HepG2 (cell line): Measurements from ENCODE around the gene ELF2. TPM values are rescaled to one million over a fixed set of nuclear protein-coding genes. Genes with fewer than 3 reads are reported as not detected.
A peak's percentile ranks its signal among the peaks of the same experiment; 100 is the strongest.

Source experiments
- CC2D1A ChIP-seq: sonication (generic); formaldehyde crosslinking; IDR thresholded peaks from 2 replicates; pipeline ENCODE4 v1.8.1; 2023; ENCODE audit warnings: mild to moderate bottlenecking, missing genetic modification reagents
- EP300 ChIP-seq, 3 experiments: sonication (generic) in 1 of 3; formaldehyde crosslinking in 1 of 3; IDR thresholded peaks; 2 replicates each; pipeline versions ENCODE4 v1.5.1 to v1.6.1; 2011 to 2020; ENCODE audit warnings: low read depth in 2 of 3, low read length in 2 of 3, borderline replicate concordance in 1 of 3, improper control_type of control experiment in 1 of 3, mild to moderate bottlenecking in 1 of 3, missing genetic modification reagents in 1 of 3, moderate library complexity in 1 of 3
- GPN1 ChIP-seq: sonication (generic); formaldehyde crosslinking; IDR thresholded peaks from 2 replicates; pipeline ENCODE4 v1.5.1; 2020; ENCODE audit warnings: missing genetic modification reagents, borderline replicate concordance
- HMGXB3 ChIP-seq: sonication (generic); formaldehyde crosslinking; IDR thresholded peaks from 2 replicates; pipeline ENCODE4 v1.4.0; 2020; ENCODE audit warnings: missing genetic modification reagents, borderline replicate concordance
- IRF1 ChIP-seq: sonication (generic); formaldehyde crosslinking; IDR thresholded peaks from 2 replicates; pipeline ENCODE4 v1.4.0; 2020; ENCODE audit warnings: low read depth, mild to moderate bottlenecking, missing genetic modification reagents
- JARID2 ChIP-seq: sonication (generic); formaldehyde crosslinking; IDR thresholded peaks from 2 replicates; pipeline ENCODE4 v1.8.1; 2023; ENCODE audit warnings: missing genetic modification reagents, inconsistent platforms; ENCODE audit not compliant: insufficient replicate concordance
- KAT2B ChIP-seq: fragments of 150-350 bp; IDR thresholded peaks from 2 replicates; pipeline ENCODE4 v1.6.1; 2014; ENCODE audit warnings: low read depth, low read length, borderline replicate concordance
- KLF12 ChIP-seq: sonication (generic); formaldehyde crosslinking; IDR thresholded peaks from 2 replicates; pipeline ENCODE4 v1.4.0; 2020; ENCODE audit warnings: missing genetic modification reagents, borderline replicate concordance
- MBNL3 ChIP-seq: fragments of 250-450 bp; sonication (Bioruptor Pico); conservative IDR thresholded peaks from 2 replicates; pipeline ENCODE4 v1.8.0; 2022; ENCODE audit warnings: mild to moderate bottlenecking, inconsistent platforms
- MED8 ChIP-seq: sonication (generic); formaldehyde crosslinking; IDR thresholded peaks from 2 replicates; pipeline ENCODE4 v1.8.1; 2023; ENCODE audit warnings: mild to moderate bottlenecking, missing genetic modification reagents; ENCODE audit not compliant: insufficient replicate concordance
- MIXL1 ChIP-seq: IDR thresholded peaks from 2 replicates; pipeline ENCODE4 v1.6.1; 2016
- NR2F1 ChIP-seq, 2 experiments: fragments of 450-650 bp in 1 of 2; formaldehyde crosslinking in 1 of 2; IDR thresholded peaks; 2 replicates each; pipeline versions ENCODE4 v1.5.0 to v1.6.1; 2016 to 2020; ENCODE audit warnings: mild to moderate bottlenecking in 1 of 2, missing compliant biosample characterization in 1 of 2, missing genetic modification reagents in 1 of 2, moderate library complexity in 1 of 2
- ZBTB7A ChIP-seq: sonication (generic); formaldehyde crosslinking; IDR thresholded peaks from 2 replicates; pipeline ENCODE4 v1.8.0; 2022; ENCODE audit warnings: mild to moderate bottlenecking, missing genetic modification reagents
- ZNF326 ChIP-seq: sonication (generic); formaldehyde crosslinking; IDR thresholded peaks from 2 replicates; pipeline ENCODE4 v1.4.0; 2020; ENCODE audit warnings: missing genetic modification reagents, borderline replicate concordance
- ZNF720 ChIP-seq: sonication (generic); formaldehyde crosslinking; IDR thresholded peaks from 2 replicates; pipeline ENCODE4 v1.4.0; 2020; ENCODE audit warnings: missing genetic modification reagents
- ZNF737 ChIP-seq: sonication (generic); formaldehyde crosslinking; IDR thresholded peaks from 2 replicates; pipeline ENCODE4 v1.5.0; 2020; ENCODE audit warnings: missing genetic modification reagents, mild to moderate bottlenecking, borderline replicate concordance
- polyA plus RNA-seq, 8 experiments: library from polyadenylated mRNA; depleted of rRNA in 3 of 8; stranded (reverse) in 7 of 8; unstranded in 1 of 8; fragments of >200 nt; fragmentation: Illumina TruSeq in 4 of 8; extraction: Trizol in 4 of 8; gene quantifications; 2 replicates each; pipeline versions ENCODE4 v1.2.1 to v1.2.3, GENCODE V29; 2011 to 2016; ENCODE audit warnings: low read depth in 4 of 8, missing spikeins in 1 of 8, mixed read lengths in 1 of 8; ENCODE audit not compliant: insufficient read depth in 1 of 8
- total RNA-seq, 5 experiments: library from RNA; depleted of rRNA; stranded (reverse); fragments of >200 nt; fragmentation: Illumina TruSeq; extraction: Trizol; gene quantifications; 2 replicates each; pipeline ENCODE4 v1.2.3, GENCODE V29; 2016; ENCODE audit warnings: low read depth in 1 of 5
- TF ChIP-seq, protein P1 (sequence below): sonication (generic); formaldehyde crosslinking; IDR thresholded peaks from 2 replicates; pipeline ENCODE4 v1.4.0; 2020; ENCODE audit warnings: mild to moderate bottlenecking, missing genetic modification reagents
- TF ChIP-seq, protein P2 (sequence below): sonication (generic); formaldehyde crosslinking; IDR thresholded peaks from 2 replicates; pipeline ENCODE4 v1.4.0; 2020; ENCODE audit warnings: mild to moderate bottlenecking, missing genetic modification reagents

Gene ELF2
- total and polyA plus RNA-seq, 2 of the 13 experiments (the other 11 are each of a cell fraction or from before 2014, with no cell fraction given) = 28.6 to 35.4 TPM

- no peak; a peak in 1 of 4 replicates for TF ChIP-seq EP300 (IDR thresholded peaks at IDR 0.05; ENCODE audit: low read depth in 2 of 2, low read length in 2 of 2)
- TF ChIP-seq EP300 (CRISPR knock-in tag; IDR thresholded peaks at IDR 0.05; ENCODE audit: borderline replicate concordance) = no peak
- TF ChIP-seq ZNF737 (CRISPR knock-in tag) = no peak
- peak; percentile 61; the same call in 1 of the 2 replicates for TF ChIP-seq ZBTB7A (CRISPR knock-in tag)
- TF ChIP-seq ZNF720 (CRISPR knock-in tag) = no peak
- no peak for TF ChIP-seq JARID2 (CRISPR knock-in tag)
- TF ChIP-seq IRF1 (CRISPR knock-in tag) = 0 out of 2 replicates have a peak, but pooled peaks have one; percentile 15
- no peak for TF ChIP-seq MBNL3 (CRISPR knock-in tag)
- no peak for TF ChIP-seq CC2D1A
- TF ChIP-seq, protein P1, sequence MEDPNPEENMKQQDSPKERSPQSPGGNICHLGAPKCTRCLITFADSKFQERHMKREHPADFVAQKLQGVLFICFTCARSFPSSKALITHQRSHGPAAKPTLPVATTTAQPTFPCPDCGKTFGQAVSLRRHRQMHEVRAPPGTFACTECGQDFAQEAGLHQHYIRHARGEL = no peak
- TF ChIP-seq, protein P2, sequence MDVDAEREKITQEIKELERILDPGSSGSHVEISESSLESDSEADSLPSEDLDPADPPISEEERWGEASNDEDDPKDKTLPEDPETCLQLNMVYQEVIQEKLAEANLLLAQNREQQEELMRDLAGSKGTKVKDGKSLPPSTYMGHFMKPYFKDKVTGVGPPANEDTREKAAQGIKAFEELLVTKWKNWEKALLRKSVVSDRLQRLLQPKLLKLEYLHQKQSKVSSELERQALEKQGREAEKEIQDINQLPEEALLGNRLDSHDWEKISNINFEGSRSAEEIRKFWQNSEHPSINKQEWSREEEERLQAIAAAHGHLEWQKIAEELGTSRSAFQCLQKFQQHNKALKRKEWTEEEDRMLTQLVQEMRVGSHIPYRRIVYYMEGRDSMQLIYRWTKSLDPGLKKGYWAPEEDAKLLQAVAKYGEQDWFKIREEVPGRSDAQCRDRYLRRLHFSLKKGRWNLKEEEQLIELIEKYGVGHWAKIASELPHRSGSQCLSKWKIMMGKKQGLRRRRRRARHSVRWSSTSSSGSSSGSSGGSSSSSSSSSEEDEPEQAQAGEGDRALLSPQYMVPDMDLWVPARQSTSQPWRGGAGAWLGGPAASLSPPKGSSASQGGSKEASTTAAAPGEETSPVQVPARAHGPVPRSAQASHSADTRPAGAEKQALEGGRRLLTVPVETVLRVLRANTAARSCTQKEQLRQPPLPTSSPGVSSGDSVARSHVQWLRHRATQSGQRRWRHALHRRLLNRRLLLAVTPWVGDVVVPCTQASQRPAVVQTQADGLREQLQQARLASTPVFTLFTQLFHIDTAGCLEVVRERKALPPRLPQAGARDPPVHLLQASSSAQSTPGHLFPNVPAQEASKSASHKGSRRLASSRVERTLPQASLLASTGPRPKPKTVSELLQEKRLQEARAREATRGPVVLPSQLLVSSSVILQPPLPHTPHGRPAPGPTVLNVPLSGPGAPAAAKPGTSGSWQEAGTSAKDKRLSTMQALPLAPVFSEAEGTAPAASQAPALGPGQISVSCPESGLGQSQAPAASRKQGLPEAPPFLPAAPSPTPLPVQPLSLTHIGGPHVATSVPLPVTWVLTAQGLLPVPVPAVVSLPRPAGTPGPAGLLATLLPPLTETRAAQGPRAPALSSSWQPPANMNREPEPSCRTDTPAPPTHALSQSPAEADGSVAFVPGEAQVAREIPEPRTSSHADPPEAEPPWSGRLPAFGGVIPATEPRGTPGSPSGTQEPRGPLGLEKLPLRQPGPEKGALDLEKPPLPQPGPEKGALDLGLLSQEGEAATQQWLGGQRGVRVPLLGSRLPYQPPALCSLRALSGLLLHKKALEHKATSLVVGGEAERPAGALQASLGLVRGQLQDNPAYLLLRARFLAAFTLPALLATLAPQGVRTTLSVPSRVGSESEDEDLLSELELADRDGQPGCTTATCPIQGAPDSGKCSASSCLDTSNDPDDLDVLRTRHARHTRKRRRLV (CRISPR knock-in tag) = no peak
- no peak for TF ChIP-seq MED8 (CRISPR knock-in tag)
- no peak for TF ChIP-seq NR2F1 (CRISPR knock-in tag; IDR thresholded peaks at IDR 0.05)
- TF ChIP-seq GPN1 (CRISPR knock-in tag) = no peak
- TF ChIP-seq HMGXB3 (CRISPR knock-in tag) = no peak
- no peak for TF ChIP-seq MIXL1
- no peak for TF ChIP-seq ZNF326 (CRISPR knock-in tag)
- TF ChIP-seq KLF12 = peak; percentile 69; the same call in 1 of the 2 replicates
- no peak for TF ChIP-seq KAT2B
Measured at GRCh38 chr4:139177869-139178619, 1.0 kb upstream of the ELF2 start (continued).
